GM15510 (cell line): ENCODE measurements around the gene INTS4.

Source experiments
- POLR2A ChIP-seq: IDR thresholded peaks from 3 replicates; pipeline ENCODE4 v1.6.1; 2011; ENCODE audit warnings: borderline replicate concordance; ENCODE audit not compliant: insufficient read length; ENCODE audit errors: extremely low read depth

Gene INTS4

GRCh38 chr11:78030429-78031325 is 36.2 kb upstream of the INTS4 start:
- TF ChIP-seq POLR2A: no peak

- no peak for TF ChIP-seq POLR2A
Observed at GRCh38 chr11:78027759-78028158, 33.3 kb upstream of the INTS4 start.

DNA sequence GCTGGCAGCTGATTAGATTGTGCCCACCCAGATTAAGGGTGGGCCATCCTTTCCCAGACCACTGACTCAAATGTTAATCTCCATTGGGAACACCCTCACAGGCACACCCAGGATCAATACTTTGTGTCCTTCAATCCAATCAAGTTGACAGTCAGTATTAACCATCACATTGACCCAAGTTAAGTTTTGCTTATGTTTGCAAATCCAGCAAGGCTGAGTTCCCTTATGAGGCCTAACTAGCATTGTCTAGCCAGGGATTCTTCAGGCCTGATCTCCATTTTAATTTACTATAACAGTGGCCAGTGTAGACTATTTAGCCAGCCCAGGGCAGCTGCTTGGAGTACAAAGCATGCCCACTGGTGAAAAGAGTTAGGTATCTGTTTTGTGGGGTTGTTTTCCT is 30.9 kb upstream of the INTS4 start:
- no peak for TF ChIP-seq POLR2A

DNA sequence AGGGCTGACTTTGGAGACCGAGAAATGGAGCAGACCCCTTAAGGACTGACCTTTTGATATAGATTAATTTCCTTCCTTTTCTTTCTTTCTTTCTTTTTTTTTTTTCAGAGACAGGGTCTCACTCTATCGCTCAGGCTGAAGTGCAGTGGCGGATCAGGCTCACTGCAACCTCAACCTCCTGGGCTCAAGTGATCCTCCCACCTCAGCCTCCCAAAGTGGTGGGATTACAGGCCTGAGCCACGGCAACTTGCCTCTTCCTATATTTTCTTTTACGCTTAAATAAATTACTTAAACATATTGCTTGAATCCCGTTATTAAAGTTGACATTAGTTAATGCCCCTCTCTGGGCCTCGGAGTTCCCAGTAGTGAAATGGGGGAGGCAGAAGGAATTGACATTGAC is 29.0 kb upstream of the INTS4 start:
- no peak for TF ChIP-seq POLR2A

GRCh38 chr11:78022397-78023396 is 28.2 kb upstream of the INTS4 start, which contains the start of gene KCTD14:
TSS of gene KCTD14 (minus strand) at chr11:78023276. CDS start at chr11:78023249, 27 bp downstream.
- no peak for TF ChIP-seq POLR2A

DNA sequence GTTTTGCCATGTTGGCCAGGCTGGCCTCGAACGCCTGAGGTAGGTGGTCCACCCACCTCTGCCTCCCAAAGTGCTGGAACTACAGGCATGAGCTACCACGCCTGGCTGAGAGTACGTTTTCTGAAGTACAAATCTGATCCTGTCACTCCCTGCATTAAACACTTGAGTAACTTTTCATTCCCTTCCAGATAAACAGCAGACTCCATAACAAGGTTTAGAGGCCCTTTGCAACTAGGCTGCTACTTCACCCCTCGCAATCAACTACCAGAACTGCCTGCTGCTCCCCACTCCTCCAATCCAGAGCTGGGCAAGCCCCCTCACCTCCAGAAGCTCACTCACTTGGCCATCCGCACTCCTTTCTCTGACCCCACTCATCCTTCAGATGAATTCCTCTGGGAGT is 27.1 kb upstream of the INTS4 start:
- TF ChIP-seq POLR2A: no peak

GRCh38 chr11:78020246-78020645 is 25.8 kb upstream of the INTS4 start:
- no peak for TF ChIP-seq POLR2A

DNA sequence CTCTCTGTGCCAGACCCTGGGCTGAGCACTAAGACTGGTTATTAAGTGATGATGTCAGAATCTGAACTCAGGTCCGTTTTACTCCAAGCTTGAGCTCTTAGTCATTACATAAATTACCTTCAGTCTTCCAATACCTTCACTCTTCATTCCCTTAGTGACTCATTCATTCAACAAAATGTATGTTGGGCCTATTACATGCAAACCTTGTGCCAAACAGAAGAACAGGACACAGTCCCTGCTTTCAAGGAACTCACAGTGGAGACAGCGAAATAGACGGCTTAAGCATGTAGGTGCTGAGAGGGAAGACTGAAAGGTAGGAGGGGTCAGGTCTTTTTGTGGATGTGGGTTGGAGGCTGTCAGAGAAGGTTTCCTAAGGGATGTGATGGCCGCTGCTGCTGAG is 25.3 kb upstream of the INTS4 start:
- TF ChIP-seq POLR2A: no peak

DNA sequence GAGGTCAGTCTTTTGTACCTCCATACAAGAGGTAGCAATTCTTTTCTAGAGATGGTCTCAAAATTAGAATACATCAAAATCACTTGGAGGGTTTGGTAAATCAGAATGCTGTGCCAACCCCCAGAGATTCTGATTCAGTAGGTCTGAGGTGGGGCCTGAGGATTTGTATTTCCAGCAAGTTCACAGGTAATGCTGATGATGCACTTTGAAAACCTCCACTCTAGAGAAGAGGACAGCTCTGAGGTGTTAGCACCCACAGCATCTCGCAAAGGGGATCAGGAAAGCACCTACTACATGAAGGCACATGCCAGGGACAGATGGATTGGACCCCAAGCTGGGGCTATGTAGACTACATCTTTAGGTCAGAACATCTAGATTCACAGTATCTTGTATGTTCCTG is 21.4 kb upstream of the INTS4 start:
- no peak for TF ChIP-seq POLR2A

DNA sequence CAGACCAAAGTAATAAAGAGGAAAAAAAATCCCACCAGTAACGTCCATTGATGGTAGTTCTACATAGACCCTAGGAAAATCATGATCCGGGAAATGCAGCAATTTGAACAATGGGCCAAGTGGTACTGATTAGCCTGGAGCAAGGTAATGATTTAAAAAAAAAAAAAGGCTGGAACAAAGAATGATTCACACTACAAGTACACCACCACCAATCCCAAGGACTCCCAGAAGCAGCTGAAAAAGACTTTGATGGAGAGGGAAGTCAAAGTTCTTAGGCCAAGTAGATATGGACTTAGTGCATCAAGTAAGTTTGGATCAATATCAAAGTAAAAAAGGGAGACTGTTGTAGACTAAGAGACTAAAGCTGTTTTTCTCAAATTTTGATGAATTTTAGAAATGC is 16.8 kb upstream of the INTS4 start:
- TF ChIP-seq POLR2A: no peak

- no peak for TF ChIP-seq POLR2A
Observed at GRCh38 chr11:78010755-78011154, 16.3 kb upstream of the INTS4 start.

DNA sequence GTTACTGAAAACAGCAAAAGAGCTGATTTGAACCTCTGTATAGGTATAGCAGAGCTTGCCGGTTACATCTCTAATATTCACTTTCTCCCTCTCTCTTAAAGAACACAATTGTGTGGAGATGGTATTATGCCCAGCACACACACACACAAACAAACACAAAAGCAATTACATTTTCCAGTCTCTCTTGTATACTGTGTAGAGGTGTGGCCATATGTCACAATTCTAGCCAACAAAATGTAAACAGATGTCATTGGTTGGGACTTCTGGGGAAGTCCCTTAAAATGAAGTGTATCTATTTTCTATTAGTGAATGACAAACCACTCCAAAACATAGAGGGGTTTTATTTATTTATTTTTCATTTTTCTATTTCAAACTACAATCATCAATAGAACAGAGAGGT is 15.8 kb upstream of the INTS4 start:
- TF ChIP-seq POLR2A: no peak

DNA sequence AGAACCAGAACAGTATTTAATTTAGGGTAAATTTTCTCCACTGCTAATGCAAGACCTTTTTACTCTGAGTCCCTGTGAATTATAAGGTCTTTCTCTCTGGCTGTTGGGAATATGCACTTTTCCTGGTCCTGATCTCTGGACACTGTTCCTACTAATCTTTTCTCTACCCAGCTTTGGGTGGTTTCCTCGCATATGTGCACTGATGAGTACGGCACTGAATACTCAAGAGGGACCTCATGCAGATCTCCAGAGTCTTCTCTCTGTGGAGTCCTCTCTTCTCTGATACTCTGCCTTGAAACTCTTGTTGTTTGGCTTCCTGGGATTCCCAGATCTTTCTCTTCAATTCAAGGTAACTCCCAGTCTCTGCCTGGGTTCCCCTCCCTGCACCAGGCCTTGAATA is 14.6 kb upstream of the INTS4 start:
- no peak for TF ChIP-seq POLR2A

- no peak for TF ChIP-seq POLR2A
Observed at GRCh38 chr11:78000193-78000592, 5.7 kb upstream of the INTS4 start.

DNA sequence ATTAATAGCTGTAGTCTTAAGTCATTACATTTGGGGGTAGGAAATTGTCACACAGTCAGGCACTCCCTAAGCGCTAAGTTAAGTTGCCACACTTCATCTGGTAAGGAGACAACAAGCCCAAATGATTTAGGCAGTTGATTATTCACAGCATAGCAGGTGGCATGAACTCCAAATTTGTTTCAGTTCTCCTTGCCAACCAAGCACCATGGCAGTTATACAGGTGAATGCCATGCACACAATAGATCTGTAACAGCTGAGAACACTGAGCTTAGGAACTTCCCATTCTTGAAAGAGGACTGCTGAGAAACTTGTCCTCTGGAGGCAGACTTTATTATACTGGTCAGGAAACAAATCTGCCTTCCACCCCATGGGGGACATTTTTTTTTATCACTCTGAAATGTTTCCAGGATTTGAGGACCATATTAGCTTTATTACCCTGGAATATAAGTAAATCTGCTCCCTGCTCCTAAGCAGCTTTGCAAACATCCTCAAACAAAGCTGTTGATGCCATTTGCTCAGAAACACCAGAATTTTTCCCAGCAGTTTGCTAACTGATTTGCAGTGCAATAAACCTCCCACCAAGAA is 5.1 kb upstream of the INTS4 start:
- TF ChIP-seq POLR2A: no peak
